Nephron (organoid): ENCODE data around the gene AP5Z1.

Experiments used
- H3K27ac Mint-ChIP-seq, 3 experiments: 2 replicates each; pipeline ENCODE4 v1.8.0; 2020; ENCODE audit warnings: mixed read lengths in 3 of 3, mild to moderate bottlenecking in 2 of 3, moderate library complexity in 1 of 3
- H3K27me3 Mint-ChIP-seq: 2 replicates; pipeline ENCODE4 v1.8.0; 2021; ENCODE audit warnings: low read depth, mild to moderate bottlenecking, moderate library complexity, mixed read lengths
- H3K36me3 Mint-ChIP-seq: 2 replicates; pipeline ENCODE4 v1.8.0; 2020; ENCODE audit warnings: low read depth, mixed read lengths
- H3K4me1 Mint-ChIP-seq: 2 replicates; pipeline ENCODE4 v1.8.0; 2020; ENCODE audit warnings: mixed read lengths
- H3K4me3 Mint-ChIP-seq, 3 experiments: 2 replicates each; pipeline ENCODE4 v1.8.0; 2020; ENCODE audit warnings: mild to moderate bottlenecking in 3 of 3, mixed read lengths in 3 of 3, moderate library complexity in 2 of 3
- H3K9me3 Mint-ChIP-seq: 2 replicates; pipeline ENCODE4 v1.8.0; 2020; ENCODE audit warnings: mixed read lengths
- TF ChIP-seq, protein P1 (sequence below), 3 experiments: fragments of 200-600 bp; sonication (generic); IDR thresholded peaks; one replicate each; pipeline ENCODE4 v1.5.0; 2021; ENCODE audit warnings: antibody characterized with exemption in 3 of 3; ENCODE audit not compliant: unreplicated experiment in 3 of 3

The AP5Z1 gene

GRCh38 chr7:4769761-4770160 lies 5.7 kb upstream of the AP5Z1 start:
- Mint-ChIP-seq H3K27ac (peak overlapping the region in 2 of 3 experiments; percentile 54 to 76), H3K9me3 (no peaks in the 10 kb centered on the region), H3K27me3 (no peaks in the 10 kb centered on the region), H3K4me3 (no peak overlapping the region), H3K36me3 (peaks cover 26% of the 10 kb centered on the region), H3K4me1 (peaks cover 19% of the 10 kb centered on the region)
- TF ChIP-seq, protein P1, sequence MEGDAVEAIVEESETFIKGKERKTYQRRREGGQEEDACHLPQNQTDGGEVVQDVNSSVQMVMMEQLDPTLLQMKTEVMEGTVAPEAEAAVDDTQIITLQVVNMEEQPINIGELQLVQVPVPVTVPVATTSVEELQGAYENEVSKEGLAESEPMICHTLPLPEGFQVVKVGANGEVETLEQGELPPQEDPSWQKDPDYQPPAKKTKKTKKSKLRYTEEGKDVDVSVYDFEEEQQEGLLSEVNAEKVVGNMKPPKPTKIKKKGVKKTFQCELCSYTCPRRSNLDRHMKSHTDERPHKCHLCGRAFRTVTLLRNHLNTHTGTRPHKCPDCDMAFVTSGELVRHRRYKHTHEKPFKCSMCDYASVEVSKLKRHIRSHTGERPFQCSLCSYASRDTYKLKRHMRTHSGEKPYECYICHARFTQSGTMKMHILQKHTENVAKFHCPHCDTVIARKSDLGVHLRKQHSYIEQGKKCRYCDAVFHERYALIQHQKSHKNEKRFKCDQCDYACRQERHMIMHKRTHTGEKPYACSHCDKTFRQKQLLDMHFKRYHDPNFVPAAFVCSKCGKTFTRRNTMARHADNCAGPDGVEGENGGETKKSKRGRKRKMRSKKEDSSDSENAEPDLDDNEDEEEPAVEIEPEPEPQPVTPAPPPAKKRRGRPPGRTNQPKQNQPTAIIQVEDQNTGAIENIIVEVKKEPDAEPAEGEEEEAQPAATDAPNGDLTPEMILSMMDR (IDR thresholded peaks at IDR 0.05; ENCODE audit: unreplicated experiment in 3 of 3) = no peak

DNA sequence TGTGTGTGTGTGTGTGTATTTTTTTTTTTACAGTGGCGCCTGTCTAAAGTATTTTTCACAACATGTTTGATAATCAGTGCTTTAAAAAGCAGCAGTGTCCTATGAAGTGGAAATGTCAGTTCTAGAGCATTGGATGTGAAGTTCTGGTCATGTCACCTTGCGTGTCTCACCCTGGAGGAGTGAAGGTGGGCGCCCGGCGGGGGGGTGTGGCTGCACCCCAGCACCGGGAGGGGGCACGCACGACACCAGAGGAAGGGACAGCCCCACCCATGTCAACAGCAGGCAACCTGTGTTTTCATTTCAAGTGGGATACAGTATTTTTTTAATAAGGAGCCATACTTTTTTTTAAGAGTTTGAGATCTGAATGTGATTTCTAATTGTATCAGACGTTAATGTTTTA lies 4.5 kb upstream of the AP5Z1 start:
- H3K27me3 Mint-ChIP-seq = no peaks in the 10 kb centered on the region
- no peaks in the 10 kb centered on the region for H3K9me3 Mint-ChIP-seq
- TF ChIP-seq, protein P1 (IDR thresholded peaks at IDR 0.05; ENCODE audit: unreplicated experiment in 3 of 3) = no peak
- peak overlapping the region in 2 of 3 experiments; percentile 27 to 40 for H3K4me3 Mint-ChIP-seq
- peaks cover 30% of the 10 kb centered on the region for H3K4me1 Mint-ChIP-seq
- H3K27ac Mint-ChIP-seq = no peak overlapping the region
- peaks cover 23% of the 10 kb centered on the region for H3K36me3 Mint-ChIP-seq

DNA sequence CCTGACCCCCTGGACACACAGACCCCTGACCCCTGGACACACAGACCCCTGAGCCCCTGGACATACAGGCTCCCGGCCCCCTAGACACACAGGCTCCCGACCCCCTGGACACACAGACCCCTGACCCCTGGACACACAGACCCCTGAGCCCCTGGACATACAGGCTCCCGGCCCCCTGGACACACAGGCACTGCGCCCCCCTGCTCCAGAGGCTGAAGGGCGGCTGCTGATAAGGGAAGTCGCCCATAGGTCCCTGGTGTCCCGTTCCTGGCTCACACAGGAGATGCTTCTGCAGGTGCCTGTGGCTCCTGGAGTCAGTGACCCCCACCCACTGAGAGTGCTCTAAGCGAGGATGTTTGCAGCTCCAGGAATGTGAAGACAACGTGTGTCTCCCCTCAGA lies 3.7 kb upstream of the AP5Z1 start:
- TF ChIP-seq, protein P1 (IDR thresholded peaks at IDR 0.05; ENCODE audit: unreplicated experiment in 3 of 3) = no peak
- Mint-ChIP-seq H3K27ac (no peak overlapping the region), H3K27me3 (no peaks in the 10 kb centered on the region), H3K36me3 (peaks cover 15% of the 10 kb centered on the region), H3K4me3 (no peak overlapping the region), H3K9me3 (no peaks in the 10 kb centered on the region), H3K4me1 (peaks cover 33% of the 10 kb centered on the region)

DNA sequence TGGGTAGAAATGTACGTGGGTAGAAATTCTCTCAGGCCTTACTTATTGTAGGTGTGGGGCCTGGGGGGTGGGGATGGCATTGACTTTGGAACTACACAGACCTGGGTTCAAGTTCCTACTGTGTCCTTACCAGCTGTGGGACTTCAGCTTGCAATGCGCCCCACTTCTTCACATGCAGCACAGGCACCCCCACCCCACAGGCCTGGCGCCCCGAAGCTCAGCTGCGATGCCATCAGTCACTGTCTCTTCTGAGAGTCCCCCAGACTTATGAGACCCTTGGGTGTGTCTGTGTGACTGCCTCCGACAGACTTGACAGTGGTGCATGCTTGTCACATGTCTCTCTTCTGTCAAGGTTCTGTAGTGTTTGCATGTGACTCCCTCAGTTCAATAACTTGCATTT lies 3.1 kb upstream of the AP5Z1 start:
- TF ChIP-seq, protein P1 (IDR thresholded peaks at IDR 0.05; ENCODE audit: unreplicated experiment in 3 of 3) = no peak
- Mint-ChIP-seq H3K4me1 (peaks cover 33% of the 10 kb centered on the region), H3K4me3 (peak overlapping the region in 1 of 3 experiments; percentile 14), H3K27me3 (no peaks in the 10 kb centered on the region), H3K36me3 (peaks cover 13% of the 10 kb centered on the region), H3K9me3 (no peaks in the 10 kb centered on the region), H3K27ac (no peak overlapping the region)

- Mint-ChIP-seq H3K4me3 (peak overlapping the region; percentile 98 to 100 (median 99)), H3K27ac (peak overlapping the region; percentile 78 to 93 (median 87)), H3K4me1 (peaks cover 29% of the 10 kb centered on the region), H3K27me3 (no peaks in the 10 kb centered on the region), H3K9me3 (no peaks in the 10 kb centered on the region), H3K36me3 (peaks cover 9% of the 10 kb centered on the region)
- TF ChIP-seq, protein P1 (IDR thresholded peaks at IDR 0.05; ENCODE audit: unreplicated experiment in 3 of 3) = no peak
These were observed 1.4 kb upstream of the AP5Z1 start for GRCh38 chr7:4774007-4774406.

- Mint-ChIP-seq H3K27ac (peak overlapping the region; percentile 87 to 97 (median 93)), H3K4me1 (peaks cover 24% of the 10 kb centered on the region), H3K36me3 (peaks cover 6% of the 10 kb centered on the region), H3K4me3 (peak overlapping the region; percentile 98 to 100 (median 99)), H3K9me3 (no peaks in the 10 kb centered on the region), H3K27me3 (no peaks in the 10 kb centered on the region)
- TF ChIP-seq, protein P1 (IDR thresholded peaks at IDR 0.05; ENCODE audit: unreplicated experiment in 3 of 3) = no peak
These were observed 669 bp upstream of the AP5Z1 start for GRCh38 chr7:4774658-4775249.
